M059J (cell line): ENCODE data around the gene DLL3. TPM values are rescaled to one million over a fixed set of nuclear protein-coding genes. Genes with fewer than 3 reads are reported as not detected.
"Not testable (repeated sequence)": the region's sequence is repeated elsewhere in the genome, so short reads cannot be mapped to it uniquely, and the experiment has no call there.

Source experiments
- DNase-seq: peaks from one replicate; pipeline ENCODE4 v3.0.0-alpha.2; 2012; ENCODE audit warnings: low read depth
- total RNA-seq: library from RNA; depleted of rRNA; stranded (reverse); fragments of >200 nt; shearing (Covaris generic); gene quantifications from 2 replicates; pipeline ENCODE4 v1.2.3, GENCODE V29; 2014; rRNA removed

The DLL3 gene, protein sequence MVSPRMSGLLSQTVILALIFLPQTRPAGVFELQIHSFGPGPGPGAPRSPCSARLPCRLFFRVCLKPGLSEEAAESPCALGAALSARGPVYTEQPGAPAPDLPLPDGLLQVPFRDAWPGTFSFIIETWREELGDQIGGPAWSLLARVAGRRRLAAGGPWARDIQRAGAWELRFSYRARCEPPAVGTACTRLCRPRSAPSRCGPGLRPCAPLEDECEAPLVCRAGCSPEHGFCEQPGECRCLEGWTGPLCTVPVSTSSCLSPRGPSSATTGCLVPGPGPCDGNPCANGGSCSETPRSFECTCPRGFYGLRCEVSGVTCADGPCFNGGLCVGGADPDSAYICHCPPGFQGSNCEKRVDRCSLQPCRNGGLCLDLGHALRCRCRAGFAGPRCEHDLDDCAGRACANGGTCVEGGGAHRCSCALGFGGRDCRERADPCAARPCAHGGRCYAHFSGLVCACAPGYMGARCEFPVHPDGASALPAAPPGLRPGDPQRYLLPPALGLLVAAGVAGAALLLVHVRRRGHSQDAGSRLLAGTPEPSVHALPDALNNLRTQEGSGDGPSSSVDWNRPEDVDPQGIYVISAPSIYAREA
- 0.86 and 2.3 TPM in 2 replicates for total RNA-seq

DNA sequence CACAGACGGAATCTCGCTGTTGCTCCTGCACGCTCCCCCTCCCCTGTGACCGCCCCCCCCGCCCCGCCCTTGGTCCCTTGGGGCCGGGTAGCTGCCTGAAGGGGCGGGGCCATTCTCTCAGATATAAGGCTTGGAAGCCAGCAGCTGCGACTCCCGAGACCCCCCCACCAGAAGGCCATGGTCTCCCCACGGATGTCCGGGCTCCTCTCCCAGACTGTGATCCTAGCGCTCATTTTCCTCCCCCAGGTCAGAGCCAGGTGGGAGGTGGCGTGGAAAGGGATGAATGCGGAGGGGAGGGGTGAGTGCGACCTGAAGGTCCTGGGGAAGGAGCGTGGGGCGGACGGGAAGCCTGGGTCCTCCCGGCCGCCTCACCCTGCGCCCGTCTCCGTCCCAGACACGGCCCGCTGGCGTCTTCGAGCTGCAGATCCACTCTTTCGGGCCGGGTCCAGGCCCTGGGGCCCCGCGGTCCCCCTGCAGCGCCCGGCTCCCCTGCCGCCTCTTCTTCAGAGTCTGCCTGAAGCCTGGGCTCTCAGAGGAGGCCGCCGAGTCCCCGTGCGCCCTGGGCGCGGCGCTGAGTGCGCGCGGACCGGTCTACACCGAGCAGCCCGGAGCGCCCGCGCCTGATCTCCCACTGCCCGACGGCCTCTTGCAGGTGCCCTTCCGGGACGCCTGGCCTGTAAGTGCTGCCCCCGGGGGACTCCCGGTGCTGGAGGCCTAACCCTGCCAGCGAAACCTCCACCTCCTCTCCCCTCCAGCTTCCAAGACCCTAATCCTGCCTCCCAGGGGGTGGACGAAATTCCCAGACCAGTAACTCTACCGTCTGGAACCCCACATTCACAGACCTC is at the start of gene DLL3:
Gene DLL3, plus strand, starts transcription at position 150 of the 845 bp plus-strand sequence. Its CDS starts 28 bp downstream, at position 178.
- DNase-seq = no peak

DNA sequence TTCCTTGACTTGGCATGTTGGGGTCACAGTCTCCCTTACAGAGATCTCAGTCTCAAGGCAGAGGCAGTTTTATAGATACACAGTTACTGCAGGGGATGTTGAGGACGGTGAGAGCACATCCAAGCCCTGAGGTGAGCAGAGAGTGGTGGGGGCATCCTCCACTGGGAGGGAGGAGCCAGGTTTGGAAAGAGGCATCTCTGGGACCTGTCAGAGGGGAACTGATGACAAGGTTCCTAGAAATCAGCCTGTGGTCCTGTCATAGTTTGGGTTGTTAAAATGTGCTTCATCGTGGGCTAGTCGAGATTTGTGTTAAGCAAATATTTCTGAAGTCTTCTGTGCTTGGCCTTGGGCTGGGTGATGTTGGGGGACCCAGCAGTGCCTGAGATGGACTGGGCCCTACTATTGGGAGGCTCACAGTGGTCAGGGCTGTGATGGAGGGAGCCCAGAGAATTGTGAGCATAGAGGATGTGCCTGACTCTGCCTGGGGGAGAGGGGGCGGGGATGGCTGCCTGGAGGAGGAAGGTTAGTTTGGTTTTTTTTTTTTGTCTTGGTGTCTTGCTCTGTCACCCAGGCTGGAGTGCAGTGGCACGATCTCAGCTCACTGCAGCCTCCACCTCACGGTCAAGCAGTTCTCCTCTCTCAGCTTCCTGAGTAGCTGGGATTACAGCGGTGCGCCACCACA is 49.5 kb upstream of the DLL3 start:
- DNase-seq = no peak

DNA sequence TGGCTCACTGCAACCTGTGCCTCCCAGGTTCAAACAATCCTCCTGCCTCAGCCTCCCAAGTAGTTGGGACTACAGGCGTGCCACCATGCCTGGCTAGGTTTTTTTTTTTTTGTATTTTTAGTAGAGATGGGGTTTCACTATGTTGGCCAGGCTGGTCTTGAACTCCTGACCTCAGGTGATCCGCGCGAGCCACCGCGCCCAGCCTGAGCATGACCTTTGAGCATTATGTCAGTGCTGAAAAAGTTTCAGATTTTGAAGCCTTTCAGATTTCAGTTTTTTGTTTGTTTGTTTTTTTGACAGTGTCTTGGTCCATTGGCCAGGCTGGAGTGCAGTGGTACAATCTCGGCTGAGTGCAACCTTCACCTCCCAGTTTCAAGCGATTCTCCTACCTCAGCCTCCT is 47.5 kb upstream of the DLL3 start:
- DNase-seq = not testable (repeated sequence)

DNA sequence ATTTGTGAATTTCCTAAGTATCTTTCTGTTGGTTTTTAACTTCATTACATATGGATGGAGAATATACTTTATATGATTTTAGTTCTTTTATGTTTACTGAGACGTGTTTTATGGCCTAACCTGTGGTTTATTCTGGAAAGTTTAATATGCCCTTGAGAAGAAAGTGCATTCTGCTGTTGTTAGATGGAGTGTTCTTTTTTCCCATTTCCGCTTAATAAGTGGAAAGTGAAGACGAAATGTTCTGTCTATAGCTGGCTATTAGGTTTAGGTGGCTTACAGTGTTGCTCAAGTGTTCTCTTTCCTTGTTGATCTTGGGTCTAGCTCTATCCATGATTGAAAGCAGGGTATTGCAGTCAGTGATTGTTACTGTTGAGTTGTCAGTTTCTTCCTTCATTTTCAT is 35.3 kb upstream of the DLL3 start:
- no peak for DNase-seq

DNA sequence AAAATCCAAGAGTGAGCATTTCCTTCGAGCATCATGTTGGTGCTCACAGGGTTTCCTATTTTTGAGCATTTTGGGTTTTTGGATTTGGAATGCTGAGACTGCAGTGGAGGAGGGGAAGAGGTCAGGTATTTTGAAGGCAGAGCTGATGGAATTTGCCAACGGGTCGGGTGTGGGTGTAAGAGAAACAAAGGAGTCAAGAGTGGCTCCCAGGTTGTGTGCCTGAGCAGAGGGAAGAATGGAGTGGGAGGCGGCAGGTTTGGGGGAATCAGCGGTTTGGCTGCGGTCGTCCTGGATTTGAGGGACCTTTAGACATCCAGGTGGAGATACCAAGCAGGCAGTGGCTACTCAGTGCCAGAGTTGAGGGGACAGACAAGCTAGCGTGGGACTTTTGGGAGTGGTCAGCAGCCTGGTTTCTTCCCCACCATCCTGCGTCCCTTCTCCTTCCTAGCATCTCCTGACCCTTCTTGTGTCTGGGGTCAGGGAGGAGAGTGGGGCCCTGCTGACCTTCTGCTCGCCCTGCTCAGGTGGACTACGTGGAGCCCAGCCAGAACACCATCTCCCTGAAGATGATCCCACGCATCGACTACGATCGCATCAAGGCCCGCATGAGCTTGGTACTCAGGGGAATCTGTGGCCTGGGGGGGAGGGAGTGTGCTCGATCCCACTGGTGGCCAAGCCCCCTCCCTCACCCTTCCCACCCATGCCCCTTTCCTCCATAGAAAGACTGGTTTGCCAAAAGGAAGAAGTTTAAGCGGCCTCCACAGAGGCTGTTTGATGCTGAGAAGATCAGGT is 32.6 kb upstream of the DLL3 start:
- DNase-seq = no peak

DNA sequence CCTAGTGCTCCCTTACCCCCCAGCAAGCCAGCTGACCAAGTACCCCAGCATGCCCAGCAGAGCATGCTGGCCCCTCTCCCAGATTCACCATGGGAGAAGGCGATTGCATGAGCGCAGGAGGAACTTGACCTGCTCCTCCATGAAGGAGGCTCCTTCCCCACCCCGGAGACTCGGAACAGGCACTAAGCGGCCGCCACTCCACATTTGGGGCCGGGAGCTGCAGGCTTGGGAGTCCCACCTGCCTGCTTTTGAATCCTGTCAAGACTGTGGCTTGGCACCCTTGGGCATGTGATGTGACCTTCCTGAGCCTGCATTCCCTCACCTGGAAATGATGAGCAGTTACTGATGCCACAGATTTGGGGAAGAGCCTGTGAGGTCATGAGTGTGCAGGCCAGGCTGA is 30.8 kb upstream of the DLL3 start:
- no peak for DNase-seq

DNA sequence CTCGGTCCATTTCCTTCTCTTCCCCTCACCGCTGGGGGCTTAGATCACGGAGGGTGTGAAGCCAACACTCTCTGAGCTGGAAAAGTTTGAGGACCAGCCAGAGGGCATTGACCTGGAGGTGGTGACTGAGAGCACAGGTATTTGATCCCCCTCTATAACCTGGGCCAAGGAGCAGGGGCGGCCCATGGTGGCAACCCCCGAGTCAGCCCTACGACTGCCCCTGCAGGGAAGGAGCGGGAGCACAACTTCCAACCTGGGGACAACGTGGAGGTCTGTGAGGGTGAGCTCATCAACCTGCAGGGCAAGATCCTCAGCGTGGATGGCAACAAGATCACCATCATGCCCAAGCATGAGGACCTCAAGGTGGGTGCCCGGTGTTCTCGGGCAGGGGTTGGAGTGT is 29.7 kb upstream of the DLL3 start:
- no peak for DNase-seq

DNA sequence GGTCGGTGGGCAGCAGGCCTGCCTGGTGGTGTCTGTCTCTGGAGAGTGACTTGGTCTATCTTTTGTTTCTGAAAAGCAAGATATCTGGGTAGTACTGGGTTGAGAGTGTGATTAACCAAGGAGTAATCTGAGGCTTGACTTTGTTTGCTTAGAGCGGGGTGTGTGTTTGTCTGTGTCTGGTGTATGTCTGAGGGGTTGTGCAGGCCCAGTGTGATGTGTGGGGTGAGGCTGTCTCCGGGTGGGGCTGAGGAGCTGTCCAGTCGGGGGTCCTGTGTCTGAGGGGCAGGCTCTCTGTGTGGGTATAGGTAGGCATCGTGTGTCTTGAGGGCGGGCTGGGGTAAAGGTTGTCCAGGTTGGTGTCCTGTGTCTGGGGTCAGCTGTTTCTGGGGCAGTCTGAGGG is 29.2 kb upstream of the DLL3 start:
- DNase-seq = no peak

DNA sequence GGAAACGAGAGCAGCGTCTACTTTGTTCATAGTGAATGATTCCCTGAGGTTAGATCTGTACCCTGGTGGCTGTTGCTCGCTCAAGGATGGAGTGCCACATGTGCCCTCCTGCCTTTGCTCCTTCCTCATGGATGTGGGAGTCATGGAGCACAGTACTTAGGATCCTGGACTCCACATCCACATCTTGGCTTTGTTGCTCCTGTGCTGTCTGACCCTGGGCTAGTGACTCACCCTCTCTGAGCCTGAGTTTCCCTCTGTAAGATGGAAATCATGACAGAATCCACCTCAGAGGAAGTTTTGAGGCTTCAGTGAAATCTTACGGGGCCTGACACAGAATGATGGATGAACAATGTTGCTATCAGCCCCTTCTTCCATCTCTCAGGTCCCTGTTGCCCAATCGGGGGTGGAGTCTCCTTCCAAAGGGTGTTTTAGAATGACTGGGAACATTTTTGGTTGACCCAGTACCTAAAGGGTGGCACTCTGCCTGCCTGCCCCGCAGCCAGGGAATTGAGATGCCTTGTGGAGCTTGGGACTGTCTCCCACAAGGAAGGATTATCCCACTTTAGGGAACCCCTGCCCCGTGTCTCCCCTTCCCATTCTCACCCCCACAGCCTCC is 27.9 kb upstream of the DLL3 start:
- no peak for DNase-seq

DNA sequence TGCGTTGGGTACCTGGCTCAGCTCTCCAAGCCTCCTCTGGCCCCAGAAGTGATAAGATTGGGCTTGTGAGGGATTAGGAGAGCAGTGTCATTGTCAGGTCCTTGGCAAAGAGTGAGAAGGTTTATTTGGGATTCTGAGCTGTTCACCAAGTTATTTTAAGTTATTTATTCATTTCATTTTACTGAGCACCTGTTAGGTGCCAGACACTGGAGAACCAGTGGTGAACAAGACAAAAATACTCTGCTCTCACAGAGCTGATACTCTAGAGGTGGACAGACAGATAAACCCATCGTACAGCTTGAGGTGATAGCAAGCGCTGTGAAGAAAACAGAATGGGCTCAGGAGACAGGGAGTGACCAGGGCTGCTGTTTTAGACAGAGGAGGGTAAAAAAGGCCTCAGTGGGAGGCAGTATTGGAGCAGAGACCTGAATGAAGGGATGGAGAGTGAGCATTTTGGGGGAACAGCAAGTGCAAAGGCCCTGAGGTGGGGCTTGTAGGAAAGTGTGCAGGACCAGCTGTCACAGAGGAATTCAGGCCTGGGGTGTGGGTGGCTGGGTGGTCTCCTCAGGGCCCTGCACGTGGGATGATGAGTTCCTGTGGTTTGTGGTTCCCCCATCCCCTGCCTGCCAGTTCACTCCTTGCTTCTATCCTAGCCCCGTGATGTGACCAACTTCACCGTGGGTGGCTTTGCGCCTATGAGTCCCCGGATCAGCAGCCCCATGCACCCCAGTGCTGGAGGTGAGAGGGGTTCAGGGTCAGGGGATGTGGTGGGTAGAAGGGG is 26.8 kb upstream of the DLL3 start:
- DNase-seq = no peak

DNA sequence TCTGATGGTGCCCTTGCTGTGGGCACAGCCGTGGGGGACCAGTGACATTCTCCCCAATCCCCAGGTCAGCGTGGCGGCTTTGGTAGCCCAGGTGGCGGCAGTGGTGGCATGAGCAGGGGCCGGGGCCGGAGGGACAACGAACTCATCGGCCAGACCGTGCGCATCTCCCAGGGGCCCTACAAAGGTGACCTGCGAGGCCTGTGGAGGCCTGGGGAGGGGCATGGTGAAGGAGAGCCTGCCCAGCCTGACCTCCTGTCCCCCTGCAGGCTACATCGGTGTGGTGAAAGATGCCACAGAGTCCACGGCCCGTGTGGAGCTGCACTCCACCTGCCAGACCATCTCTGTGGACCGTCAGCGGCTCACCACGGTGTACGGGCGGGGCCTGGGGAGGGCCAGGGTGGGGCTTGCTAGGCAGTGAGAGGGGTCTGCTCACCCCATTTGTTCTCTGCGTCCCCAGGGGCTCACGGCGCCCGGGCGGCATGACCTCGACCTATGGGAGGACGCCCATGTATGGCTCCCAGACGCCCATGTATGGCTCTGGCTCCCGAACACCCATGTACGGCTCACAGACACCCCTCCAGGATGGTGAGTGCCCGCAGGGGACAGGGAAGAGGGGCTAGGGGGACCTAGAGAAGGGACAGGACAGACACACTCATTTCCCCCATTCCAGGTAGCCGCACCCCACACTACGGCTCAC is 25.9 kb upstream of the DLL3 start:
- DNase-seq = no peak

DNA sequence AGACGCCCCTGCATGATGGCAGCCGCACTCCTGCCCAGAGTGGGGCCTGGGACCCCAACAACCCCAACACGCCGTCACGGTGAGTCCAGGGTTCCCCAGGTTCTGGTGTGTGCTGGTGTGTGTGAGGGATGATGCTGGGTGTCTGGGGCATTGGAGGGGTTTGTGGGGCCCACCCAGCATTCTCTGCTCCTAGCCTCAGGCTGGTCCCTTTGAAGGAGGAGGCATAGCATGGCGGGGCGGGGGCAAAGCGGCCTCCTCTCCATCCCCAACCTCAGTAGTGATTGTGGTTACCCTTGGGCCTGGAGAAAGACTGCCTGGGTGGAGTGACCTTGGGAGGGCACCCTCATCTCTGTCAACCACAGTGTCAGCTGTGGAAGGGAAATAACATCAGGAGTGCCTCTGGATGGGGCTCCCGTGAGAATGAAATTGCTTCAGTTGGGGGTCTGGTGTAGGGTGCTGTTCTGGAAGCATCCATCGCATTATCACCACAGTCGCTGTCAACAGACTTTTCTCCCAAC is 25.2 kb upstream of the DLL3 start:
- DNase-seq = no peak

DNA sequence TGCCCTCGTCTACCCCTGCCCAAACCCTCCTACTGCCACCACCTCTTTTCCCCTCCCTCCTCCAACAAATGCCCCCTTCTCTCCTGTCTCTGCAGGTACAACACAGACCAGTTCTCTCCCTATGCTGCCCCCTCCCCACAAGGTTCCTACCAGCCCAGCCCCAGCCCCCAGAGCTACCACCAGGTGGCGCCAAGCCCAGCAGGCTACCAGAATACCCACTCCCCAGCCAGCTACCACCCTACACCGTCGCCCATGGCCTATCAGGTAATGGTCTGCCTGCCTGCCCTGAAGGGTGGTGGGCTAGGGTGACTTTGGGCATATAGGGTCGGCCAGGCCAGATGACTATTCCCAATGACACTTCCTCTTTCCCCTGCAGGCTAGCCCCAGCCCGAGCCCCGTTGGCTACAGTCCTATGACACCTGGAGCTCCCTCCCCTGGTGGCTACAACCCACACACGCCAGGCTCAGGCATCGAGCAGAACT is 24.6 kb upstream of the DLL3 start:
- DNase-seq = no peak

DNA sequence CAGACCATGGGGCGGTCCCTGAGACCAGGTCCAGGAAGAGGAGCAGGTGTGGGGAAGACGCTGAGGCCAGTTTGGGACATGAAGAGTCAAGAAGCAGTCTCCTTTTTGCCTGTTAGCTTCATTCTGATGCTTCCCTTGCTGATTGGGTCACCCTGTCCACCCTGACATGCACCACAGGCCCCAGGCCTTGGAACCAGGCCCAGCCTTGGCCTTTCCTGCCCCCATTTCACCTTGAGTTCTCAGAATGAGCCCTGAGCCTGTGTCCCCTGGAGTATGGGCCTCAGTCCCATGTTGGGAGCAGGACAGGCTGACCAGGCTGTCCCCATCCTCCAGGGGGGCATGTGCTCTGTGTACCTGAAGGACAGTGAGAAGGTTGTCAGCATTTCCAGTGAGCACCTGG is 23.0 kb upstream of the DLL3 start:
- DNase-seq = no peak

DNA sequence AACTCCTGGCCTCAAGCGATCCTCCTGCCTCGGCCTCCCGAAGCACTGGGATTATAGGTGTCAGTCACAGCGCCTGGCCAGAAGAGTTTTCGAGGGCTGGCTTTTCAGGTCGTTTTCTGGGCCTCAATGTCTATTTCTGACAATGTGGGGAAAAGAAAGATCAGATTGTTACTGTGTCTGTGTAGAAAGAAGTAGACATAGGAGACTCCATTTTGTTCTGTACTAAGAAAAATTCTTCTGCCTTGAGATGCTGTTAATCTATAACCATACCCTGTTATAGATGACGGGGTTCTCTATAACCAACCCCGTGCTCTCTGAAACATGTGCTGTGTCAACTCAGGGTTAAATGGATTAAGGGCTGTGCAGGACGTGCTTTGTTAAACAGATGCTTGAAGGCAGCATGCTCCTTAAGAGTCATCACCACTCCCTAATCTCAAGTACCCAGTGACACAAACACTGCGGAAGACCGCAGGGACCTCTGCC is 19.4 kb upstream of the DLL3 start:
- DNase-seq = not testable (repeated sequence)

DNA sequence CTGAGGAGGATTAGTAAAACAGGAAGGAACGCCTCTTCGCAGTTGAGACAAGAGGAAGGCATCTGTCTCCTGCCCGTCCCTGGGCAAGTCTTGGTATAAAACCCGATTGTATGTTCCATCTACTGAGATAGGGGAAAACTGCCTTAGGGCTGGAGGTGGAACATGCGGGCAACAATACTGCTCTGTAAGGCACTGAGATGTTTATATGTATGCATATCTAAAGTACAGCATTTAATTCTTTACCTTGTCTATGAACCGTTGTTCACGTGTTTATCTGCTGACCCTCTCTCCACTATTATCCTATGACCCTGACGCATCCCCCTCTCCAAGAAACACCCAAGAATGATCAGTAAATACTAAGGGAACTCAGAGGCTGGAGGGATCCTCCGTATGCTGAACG is 18.8 kb upstream of the DLL3 start:
- DNase-seq = no peak

DNA sequence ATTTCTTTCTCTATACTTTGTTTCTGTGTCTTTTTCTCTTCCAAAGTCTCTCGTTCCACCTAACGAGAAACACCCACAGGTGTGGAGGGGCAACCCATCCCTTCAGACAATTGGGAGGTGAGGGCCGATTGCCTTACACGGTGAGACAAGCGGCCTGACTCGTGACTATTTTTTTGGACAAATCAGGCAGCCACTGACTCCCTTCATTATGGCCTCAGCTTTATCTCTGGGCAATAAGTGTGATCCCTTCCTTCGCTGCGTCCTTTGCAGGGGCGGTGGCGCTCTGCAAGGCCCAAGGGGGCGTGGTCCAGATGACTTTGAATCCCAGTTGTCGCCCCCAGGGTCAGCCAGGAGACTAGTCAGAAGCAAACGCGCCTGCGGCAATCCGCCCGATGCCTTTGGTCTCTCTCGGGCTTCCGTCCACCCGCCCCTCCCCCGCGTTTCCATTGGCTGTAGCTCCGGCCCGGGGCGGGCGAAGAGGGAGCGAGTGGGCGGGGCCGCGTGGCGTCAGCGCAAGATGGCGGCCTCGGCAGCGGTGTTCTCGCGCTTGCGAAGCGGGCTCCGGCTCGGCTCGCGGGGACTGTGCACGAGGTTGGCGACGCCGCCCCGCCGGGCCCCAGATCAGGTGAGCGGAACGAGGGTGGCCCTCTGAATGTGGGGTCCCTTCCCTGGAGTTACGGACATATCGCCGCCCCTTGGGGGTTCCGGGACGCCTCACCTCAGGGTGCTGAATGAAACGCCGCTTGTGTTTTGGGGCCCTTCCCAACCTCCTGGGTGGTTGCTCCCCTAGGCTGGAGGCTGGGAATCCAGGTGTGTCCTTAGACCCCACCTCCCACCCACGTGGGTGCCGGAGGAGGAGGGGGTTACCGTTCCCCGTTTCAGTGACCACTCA is 18.2 kb upstream of the DLL3 start, which contains the start of gene TIMM50:
Gene TIMM50, plus strand, starts transcription at position 502 of the 892 bp plus-strand sequence. Its CDS starts 16 bp downstream, at position 518.
- DNase-seq = peak; percentile 96

DNA sequence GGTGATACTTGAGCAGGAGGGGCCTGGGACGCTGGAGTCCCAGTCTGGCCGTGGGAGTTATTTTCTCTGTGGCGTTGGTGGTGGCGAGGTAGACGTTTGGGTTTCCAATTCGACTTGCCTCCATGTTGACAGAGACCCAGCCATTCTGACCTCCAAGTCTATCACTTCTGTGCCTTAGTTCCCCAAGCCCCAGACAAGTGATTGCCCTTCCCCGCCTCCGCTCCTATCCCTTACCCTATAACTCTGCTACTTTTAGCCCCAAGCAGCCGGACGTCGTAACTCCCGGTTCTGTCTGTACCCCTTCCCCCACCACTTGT is 17.6 kb upstream of the DLL3 start:
- DNase-seq = no peak
